ENCODE data around the gene SFTPB.
"Not testable (repeated sequence)": the region's sequence is repeated elsewhere in the genome, so short reads cannot be mapped to it uniquely, and the experiment has no call there.

SFTPB gene

DNA sequence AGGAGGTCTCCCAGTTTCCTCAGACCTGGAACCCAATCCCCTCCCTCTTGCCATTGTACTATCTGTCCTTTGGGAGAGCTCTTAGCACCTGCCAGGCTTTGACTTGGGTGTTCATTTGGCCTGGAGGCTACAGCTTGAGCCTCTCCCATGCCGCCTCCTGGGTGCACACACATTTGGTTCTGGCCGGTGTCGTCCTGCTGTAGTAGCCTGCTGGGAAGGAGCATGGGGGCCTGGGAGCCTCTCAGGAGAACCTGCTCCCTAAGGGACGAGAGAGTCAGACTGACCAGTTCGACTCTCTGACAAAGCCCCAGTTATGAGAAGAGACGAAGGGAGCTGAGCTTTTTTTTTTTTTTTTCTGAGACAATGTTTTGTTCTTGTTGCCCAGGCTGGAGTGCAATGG lies 7.4 kb upstream of the SFTPB start:
- DNase-seq: no peak

GRCh38 chr2:85674417-85674816 lies 6.4 kb upstream of the SFTPB start:
- DNase-seq: no peak

- DNase-seq: no peak
These were observed 5.8 kb upstream of the SFTPB start for GRCh38 chr2:85673716-85674375.

DNA sequence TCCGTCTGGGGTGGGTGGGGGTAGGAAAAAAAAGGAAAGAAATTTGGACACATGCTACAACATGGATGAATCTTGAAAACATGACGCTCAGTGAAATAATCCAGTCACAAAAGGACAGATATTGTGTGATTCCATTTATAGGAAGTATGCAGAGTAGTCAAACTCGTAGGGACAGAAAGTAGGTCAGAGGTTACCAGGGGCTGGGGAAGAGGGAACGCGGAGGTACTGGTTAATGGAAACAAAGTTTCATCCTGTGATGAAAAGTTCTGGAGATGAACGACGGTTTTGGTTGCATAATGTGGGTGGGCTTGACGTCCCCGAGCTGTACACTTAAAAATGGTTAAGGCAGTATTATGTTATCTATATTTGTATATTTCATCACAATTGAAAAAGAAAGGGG lies 4.5 kb upstream of the SFTPB start:
- DNase-seq: no peak

DNA sequence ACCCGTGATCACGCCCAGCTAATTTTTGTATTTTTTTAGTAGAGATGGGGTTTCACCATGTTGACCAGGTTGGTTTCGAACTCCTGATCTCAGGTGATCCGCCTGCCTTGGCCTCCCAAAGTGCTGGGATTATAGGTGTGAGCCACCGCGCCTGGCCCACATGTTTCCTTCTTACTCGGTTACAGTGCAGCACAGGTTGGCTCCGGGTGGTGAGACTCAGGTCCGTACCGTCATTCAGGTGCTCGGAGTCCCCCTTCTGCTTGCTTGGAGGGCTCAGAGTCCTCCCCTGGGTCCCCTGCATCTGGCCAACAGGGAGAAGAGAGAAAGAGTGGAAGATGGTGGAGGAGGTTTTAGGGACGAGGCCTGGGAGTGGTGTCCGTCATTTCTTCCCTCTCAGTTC lies 2.4 kb upstream of the SFTPB start:
- DNase-seq: not testable (repeated sequence)

- no peak for DNase-seq
These were observed 1.6 kb upstream of the SFTPB start for GRCh38 chr2:85669549-85669948.

DNA sequence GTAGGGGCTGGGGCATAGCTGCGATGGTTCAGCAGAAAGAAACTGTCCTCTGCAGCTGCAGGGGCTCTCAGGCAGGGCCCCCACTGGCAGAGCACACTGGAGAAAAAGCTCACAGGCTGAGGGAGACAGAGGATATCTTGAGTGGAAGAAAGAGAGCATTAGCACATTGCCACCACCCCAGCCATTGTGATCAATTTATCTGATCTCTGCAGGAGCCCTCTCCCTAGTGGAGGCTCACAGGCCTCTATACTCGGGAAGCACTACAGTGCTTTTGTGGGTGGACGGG lies 801 bp upstream of the SFTPB start:
- DNase-seq: no peak

GRCh38 chr2:85667561-85668008 lies 414 bp downstream of the SFTPB start:
- no peak for DNase-seq

- no peak for DNase-seq
These were observed 1.3 kb downstream of the SFTPB start for GRCh38 chr2:85666435-85667316.

GRCh38 chr2:85666016-85666415 lies 2.0 kb downstream of the SFTPB start:
- DNase-seq: no peak

- DNase-seq: no peak
These were observed 2.6 kb downstream of the SFTPB start for GRCh38 chr2:85665264-85665937.

GRCh38 chr2:85663594-85664565 lies 4.1 kb downstream of the SFTPB start:
- DNase-seq: no peak

GRCh38 chr2:85662899-85663593 lies 5.0 kb downstream of the SFTPB start:
- no peak for DNase-seq

DNA sequence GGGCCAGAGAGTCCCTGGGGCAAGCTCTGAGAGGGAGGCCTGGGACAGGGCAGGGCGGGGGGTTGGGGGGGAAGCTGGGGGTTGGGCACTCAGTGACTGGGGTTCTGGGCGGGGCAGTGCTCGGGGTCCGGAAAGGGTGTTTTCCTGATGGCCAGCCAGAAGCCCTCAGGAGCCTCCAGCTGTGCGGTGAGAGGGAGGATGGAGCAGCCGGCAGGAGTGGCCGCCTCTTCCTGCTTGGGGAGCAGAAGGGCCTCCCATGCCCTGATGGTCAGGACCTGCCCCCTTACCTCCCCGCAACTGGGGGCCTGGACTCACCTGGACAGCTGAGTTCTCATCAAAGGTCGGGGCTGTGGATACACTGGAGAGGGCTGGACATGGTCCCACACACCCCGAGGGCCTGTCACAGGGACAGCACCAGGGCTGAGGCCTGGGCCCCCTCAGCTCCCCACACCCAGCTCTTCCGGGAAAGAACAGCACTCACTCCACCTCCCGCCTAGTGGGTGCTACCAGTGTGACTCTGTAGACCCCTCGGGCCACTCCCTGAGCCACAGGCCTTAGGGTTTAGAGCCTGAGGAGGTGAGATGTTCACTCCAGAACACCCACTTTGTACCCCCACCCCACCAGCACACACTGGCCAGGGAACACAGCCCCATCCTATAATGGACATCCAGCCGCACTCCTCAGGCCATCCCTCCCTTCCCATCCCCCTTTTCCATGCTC lies 6.7 kb downstream of the SFTPB start:
- no peak for DNase-seq

GRCh38 chr2:85660725-85661124 lies 7.3 kb downstream of the SFTPB start:
- no peak for DNase-seq

GRCh38 chr2:85660301-85660700 lies 7.7 kb downstream of the SFTPB start:
- not testable (repeated sequence) for DNase-seq

DNA sequence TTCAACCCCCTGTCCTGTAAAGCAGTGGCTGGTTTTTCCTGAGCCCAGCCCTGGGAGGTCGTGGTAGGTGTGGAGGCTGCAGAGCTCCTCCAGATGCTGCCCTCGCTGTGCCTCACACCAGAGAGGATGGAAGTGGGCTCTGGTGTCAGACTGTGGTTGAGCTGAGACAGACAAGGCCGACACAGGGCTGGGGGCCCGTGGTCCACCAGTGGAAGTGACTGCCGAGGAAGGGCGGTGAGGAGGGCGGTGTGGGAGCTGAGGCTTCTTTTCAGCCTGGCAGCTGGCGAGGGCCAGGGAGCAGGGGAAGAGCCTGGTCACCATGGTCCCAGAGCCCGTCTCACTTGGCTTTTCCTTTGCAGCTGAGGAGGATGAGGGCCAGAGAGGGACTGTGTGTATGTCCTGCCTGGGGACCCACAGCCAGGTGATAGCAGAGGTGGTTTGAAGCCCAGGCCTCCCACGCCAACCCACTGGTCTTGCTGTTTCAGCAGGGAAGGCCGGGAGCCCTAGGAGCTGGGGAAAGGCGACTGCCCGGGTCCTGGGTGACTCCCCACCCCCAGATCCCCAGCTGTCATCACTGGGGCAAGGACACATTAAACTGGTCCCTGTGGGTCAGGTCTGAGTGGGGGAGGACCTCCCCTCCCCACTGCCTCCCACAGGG lies 8.5 kb downstream of the SFTPB start:
- no peak for DNase-seq

DNA sequence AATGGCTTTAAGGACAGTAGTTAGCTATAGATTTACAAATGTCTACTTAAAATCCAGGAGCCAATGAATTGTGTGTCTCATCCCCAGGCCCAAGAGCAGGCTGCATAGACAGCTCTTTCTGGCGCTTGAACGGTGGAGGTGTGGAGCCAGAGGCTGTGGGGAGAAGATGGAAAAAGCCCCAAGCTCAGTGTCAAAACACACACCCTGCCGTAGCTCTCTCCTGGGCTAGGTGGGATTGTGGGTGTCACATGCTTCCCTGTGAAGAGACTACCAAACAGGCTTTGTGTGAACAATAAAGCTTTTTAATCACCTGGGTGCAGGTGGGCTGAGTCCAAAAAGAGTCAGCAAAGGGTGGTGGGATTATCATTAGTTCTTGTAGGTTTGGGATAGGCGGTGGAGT lies 10.6 kb downstream of the SFTPB start:
- DNase-seq: not testable (repeated sequence)

DNA sequence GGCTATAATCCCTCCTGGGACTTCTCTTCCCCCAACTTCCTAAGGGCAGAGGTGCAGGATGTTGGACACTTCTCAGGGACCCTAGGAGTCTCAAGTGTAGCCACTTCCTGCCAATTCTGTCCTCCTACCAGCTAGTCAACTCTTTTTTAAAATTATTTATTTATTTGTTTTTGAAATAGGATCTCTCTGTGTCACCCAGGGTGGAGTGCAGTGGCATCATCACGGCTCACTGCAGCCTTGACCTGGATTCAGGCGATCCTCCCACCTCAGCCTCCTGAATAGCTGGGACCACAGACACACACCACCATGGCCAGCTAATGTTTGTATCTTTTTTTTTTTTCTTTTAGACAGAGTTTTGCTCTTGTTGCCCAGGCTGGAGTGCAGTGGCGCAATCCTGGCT lies 11.5 kb downstream of the SFTPB start:
- DNase-seq: no peak

DNA sequence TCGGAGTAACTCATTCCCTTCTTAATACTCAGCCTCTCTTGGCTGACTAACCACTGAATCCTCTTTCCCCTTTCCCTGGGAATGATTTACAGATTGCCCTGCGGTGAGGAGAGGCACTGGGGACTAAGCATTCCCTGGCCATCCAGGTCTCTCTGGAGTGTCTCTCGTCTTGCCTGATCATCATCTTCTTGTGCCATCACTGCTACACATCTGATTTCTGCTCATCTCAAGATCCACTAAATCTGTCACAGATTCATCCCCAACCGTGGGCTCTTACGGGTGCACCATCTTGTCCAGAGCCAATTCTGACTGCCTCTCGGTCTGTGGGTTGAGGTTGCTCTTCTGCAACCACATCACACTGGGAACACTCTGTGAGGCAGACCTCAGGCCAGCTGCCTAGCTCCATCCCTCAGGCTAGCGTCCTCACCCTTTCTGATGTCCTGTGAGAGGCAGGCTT lies 12.0 kb downstream of the SFTPB start:
- no peak for DNase-seq

- DNase-seq: no peak
These were observed 14.0 kb downstream of the SFTPB start for GRCh38 chr2:85653996-85654395.

All from NK-92 treated with Interleukin-12 subunit alpha and Interleukin-12 subunit beta, amount 100 ng/mL, for 24 hours (cell line).